ENCODE measurements around the gene NUP85.
A peak's percentile ranks its signal among the peaks of the same experiment; 100 is the strongest.

The NUP85 gene

GRCh38 chr17:75269844-75270217 lies 64.4 kb downstream of the NUP85 start:
- DNase-seq = no peak

DNA sequence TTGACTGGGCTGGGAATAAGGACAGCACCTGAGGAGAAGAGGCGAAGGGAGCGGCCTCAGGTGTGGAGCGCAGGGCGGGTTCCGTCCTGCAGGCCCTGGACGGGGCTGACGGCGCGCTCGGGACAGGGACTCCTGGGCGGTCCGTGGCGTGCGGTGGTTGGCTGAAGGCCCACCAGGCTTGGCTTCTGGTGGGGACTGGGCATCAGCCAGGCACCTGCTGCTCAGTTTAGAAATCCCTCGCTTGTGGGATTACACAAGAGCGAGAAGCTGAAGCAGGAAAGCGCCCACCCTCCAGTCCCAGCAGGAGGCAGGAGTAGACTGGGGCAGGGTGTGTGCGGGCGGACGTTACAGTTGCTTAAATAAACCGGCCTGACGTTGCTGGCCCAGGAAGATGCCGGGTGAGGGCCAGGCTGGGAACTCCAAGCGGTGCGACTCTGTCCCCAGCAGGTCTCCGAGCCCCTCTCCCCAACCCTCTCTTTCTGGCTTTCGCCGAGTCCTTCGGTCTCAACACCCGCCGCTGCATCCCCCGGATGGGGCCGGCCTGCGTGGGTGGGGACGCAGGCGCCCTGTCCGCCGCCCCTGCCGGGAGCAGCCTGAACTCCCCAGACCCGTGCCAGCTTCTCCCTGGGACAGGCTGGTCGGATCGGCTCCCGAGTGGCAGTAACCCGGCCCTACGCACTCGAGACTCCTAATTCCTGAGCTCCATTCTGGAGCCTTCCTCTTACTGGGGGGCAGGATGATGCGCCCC lies 64.9 kb downstream of the NUP85 start:
- peak; percentile 74 for DNase-seq

DNA sequence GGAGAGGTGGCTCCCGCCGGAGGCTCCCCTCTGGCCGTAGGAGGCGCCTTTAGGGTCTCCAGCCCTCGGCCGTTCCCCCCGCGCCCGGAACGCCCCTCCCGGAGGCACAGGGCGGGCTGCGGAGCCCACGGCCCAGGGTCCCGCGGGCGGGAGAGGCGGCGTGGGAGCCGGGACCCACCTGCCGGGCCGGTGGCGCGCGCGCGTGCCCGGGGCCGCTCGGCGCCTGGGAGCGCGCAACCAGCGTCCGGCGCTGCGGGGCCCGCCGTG lies 65.4 kb downstream of the NUP85 start, which contains the start of gene MIF4GD:
Gene MIF4GD, minus strand, starts transcription at position 266 of the 267 bp plus-strand sequence. CDS start 1,036 bp downstream, outside the sequence.
- peak; percentile 63 for DNase-seq

- no peak for DNase-seq
These were observed 65.9 kb downstream of the NUP85 start for GRCh38 chr17:75271233-75271954.

- peak; percentile 40 for DNase-seq
These were observed 66.7 kb downstream of the NUP85 start for GRCh38 chr17:75271955-75272847.

DNA sequence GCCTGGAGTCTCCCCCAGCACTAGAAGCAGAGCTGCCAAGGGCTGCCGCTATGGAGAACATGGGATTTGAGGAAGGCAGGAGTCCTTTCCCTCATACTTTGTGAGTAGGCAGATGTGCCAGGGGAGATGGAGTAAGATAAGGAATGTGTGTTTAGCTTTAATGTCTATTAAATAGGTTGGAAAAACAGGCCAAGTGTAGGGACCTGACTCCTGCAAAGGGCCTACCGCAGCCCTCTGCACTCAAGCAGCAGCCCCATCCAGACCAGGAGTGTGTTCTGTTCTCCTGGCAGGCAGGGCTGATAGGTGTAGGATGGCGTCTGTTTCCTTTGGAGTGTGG lies 67.3 kb downstream of the NUP85 start:
- DNase-seq = no peak

DNA sequence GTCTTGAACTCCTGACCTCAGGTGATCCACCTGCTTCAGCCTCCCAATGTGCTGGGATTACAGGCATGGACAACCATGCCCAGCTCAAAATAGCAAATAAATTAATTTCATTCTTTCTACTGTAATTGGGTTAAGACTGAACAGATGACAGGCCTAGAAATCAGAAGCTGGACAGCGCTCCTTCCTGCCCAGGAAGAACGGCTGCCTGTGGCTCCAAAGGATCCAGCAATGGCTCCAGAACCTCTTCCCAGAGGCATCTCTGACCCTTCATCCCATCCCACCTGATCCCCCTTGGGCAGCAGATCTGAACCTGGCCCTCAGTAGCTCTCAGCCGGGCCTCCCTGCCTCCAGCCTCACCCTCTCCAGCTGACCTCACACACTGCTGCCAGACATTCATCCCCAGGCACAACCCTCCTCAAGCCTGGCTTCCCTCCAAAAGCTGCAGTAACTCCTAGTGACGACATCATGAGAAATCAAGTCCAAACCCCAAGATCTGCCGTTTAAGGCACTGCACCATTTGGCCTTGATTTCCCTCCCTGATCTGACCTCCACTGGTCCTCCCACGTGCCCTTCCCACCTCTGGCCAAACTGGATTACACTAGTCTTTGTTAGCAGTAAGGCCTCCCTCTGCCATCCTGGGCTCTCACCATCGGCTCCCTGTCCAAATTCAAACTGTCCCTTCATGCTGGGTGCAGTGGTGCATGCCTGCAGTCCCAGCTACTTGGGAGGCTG lies 68.7 kb downstream of the NUP85 start:
- peak; percentile 87 for DNase-seq

- peak; percentile 63 for DNase-seq
These were observed 72.2 kb downstream of the NUP85 start for GRCh38 chr17:75277664-75278071.

GRCh38 chr17:75280189-75280588 lies 74.7 kb downstream of the NUP85 start:
- peak; percentile 32 for DNase-seq

- no peak for DNase-seq
These were observed 79.6 kb downstream of the NUP85 start for GRCh38 chr17:75285123-75285522.
